Small intestine (tissue), 7 donors: ENCODE results near the gene HRH2. TPM values are rescaled to one million over a fixed set of nuclear protein-coding genes. Genes with fewer than 3 reads are reported as not detected.
A peak's percentile ranks its signal among the peaks of the same experiment; 100 is the strongest.

Experiments
- DNase-seq, 2 donors: peaks; one replicate each; pipeline versions ENCODE4 v3.0.0 to v3.0.0-alpha.2; 2013
- FAIRE-seq: peaks from 2 replicates; lab custom pipeline; 2012; peaks lifted over from hg19 to GRCh38; lab: Jason Lieb, UNC
- H3K27ac ChIP-seq, 3 donors: one replicate each; pipeline ENCODE4 v1.5.1; 2013; ENCODE audit warnings: low read length in 2 of 3, mild to moderate bottlenecking in 2 of 3, control low read depth in 1 of 3, inconsistent platforms in 1 of 3, low read depth in 1 of 3, moderate library complexity in 1 of 3
- H3K27me3 ChIP-seq, 3 donors: one replicate each; pipeline ENCODE4 v1.6.1; 2013; ENCODE audit warnings: low read length in 3 of 3, inconsistent platforms in 1 of 3; ENCODE audit not compliant: control insufficient read depth in 3 of 3, insufficient read depth in 3 of 3
- H3K36me3 ChIP-seq, 3 donors: one replicate each; pipeline ENCODE4 v1.6.1; 2013; ENCODE audit warnings: low read length in 3 of 3, inconsistent platforms in 1 of 3, low read depth in 1 of 3, mild to moderate bottlenecking in 1 of 3, moderate library complexity in 1 of 3; ENCODE audit not compliant: control insufficient read depth in 3 of 3, insufficient read depth in 2 of 3
- H3K4me1 ChIP-seq, 3 donors: one replicate each; pipeline ENCODE4 v1.6.1; 2013; ENCODE audit warnings: low read length in 2 of 3, inconsistent platforms in 1 of 3, low read depth in 1 of 3, mild to moderate bottlenecking in 1 of 3, moderate library complexity in 1 of 3; ENCODE audit not compliant: control insufficient read depth in 3 of 3, insufficient read depth in 2 of 3
- H3K4me3 ChIP-seq, 3 donors: one replicate each; pipeline ENCODE4 v1.5.1; 2013; ENCODE audit warnings: low read length in 3 of 3, control low read depth in 1 of 3, inconsistent platforms in 1 of 3, low read depth in 1 of 3, mild to moderate bottlenecking in 1 of 3, moderate library complexity in 1 of 3
- H3K9me3 ChIP-seq, 2 donors: one replicate each; pipeline ENCODE4 v1.6.1; 2013; ENCODE audit warnings: low read depth in 1 of 2, low read length in 1 of 2; ENCODE audit not compliant: control insufficient read depth in 2 of 2, insufficient read depth in 1 of 2
- WGBS, 3 donors: extraction: QIAGEN DNeasy Blood & Tissue Kit; methylation state at CpG; one replicate each; pipeline ENCODE4 v1.1.7; 2013; 5-methylcytosine and 5-hydroxymethylcytosine counted together
- polyA plus RNA-seq, 4 donors: library from polyadenylated mRNA; stranded (reverse) in 3 of 4; unstranded in 1 of 4; fragments of 200-250 nt in 3 of 4; fragments of 120-200 nt in 1 of 4; gene quantifications; one replicate each; pipeline versions ENCODE4 v1.2.1 to v1.2.3, GENCODE V29; 2013
- donor health status: healthy with polysubstance abuse.
- donor health status: control.
- donor health status: control.
- donor health status: Bipolar disorder and iron deficiency.
- donor health status: healthy.

HRH2 gene
- polyA plus RNA-seq, 4 donors, result 3.3 to 7.2 (median 6.4) TPM

DNA sequence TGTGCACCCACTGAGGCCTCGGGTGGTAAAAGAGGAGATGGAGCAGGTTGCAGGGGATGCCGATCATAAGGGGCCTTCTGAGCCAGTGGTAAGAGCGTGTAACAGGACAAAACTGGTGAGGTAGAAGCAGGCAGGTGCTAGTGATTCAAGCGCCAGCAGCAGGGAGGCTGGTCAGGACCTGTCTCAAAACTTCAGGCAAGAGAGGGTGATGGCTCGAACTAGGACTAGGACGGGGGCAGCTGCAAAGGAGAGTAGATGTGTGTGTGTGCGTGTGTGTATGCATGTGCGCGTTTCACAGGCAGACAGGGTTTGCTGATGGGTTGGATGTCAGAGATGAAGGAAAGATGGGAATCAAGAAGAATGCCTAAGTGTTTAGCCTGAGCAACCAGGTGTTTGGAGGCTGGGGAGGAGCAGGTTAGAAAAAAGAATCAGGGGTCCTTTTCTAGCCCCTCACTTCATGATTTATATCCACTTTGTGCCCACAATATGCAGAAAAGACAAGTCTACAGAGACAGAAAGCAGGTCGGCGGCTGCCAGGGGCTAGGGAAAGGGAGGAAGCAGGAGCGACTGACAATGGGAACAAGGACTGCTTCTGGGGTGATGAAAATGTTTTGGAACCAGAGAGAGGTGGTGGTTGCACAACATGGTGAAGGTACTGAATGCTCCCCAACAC lies 15.2 kb downstream of the HRH2 start:
- H3K27ac ChIP-seq, result no peak overlapping the region
- H3K9me3 ChIP-seq, result no peaks in the 10 kb centered on the region
- no peak overlapping the region for H3K4me3 ChIP-seq
- DNase-seq (no peak), FAIRE-seq (no peak)
- WGBS, 3 donors, result 54 to 74% (median 60%) methylated on average over 12 of the region's 12 CpGs
- peaks cover 0 to 3% (median 0%) of the 10 kb centered on the region in 3 donors for H3K27me3 ChIP-seq
- no peaks in the 10 kb centered on the region for H3K36me3 ChIP-seq
- H3K4me1 ChIP-seq, result peaks cover 3 to 28% (median 18%) of the 10 kb centered on the region in 3 donors

DNA sequence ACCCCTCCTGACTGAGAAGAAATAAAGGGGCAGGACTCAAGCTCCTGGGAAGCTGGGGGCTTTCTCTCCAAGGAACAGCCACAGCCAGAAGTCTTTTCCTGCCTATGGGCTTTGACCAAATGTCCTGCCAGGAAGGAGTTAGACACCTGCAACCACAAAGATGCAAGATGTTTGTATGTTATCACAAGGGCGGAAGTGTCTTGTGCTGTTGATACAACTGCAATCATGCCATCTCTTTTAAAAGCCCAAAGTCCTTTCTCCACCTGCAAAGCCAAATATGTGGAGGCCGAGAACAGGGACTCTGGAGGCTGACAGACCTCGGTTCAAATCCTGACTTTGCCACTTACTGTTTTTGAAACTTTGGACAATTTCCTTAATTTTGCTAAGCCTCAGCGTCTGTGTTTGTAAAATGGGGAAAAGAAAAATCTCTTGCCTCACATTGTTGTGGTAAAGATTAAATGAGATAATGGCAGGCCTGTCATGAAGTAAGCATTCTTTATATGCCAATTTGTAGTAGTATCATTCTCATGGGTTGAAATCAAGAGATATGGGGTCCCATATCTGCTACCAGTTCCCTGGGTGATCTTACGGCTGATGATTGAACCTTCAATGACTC lies 17.0 kb downstream of the HRH2 start:
- peak in 1 of 2 donors; percentile 59 for DNase-seq
- WGBS, 3 donors, result 27 to 55% (median 39%) methylated on average over 5 of the region's 5 CpGs

DNA sequence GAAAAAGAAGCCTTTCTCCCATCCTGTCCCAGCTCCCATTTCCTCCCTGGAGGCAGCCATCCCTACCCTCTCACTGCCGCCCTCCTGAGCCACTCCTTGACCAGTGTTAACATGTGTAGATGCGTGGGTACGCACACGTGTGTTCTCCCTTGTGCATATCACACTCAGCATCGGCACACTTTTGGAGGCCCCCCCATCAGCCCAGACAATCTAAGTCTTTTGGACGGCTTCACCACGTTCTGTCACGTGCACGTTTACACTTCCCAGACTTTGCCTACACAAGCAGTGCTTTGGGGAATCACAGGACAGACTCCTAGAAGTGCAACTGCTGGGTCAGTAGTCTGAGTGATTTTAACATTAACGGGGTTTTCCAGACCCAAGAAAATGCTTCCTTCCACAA lies 18.0 kb downstream of the HRH2 start:
- Histone ChIP-seq H3K27ac (no peak overlapping the region), H3K4me3 (no peak overlapping the region), H3K9me3 (no peaks in the 10 kb centered on the region), H3K27me3 (peaks cover 0 to 3% (median 0%) of the 10 kb centered on the region in 3 donors), H3K36me3 (no peaks in the 10 kb centered on the region), H3K4me1 (peaks cover 3 to 23% (median 15%) of the 10 kb centered on the region in 3 donors)
- DNase-seq (no peak), FAIRE-seq (no peak)
- WGBS, 3 donors, result 84 to 90% (median 89%) methylated on average over 10 of the region's 10 CpGs

More for the DNA sequence above, 17.0 kb downstream of the HRH2 start:
- peaks cover 3 to 28% (median 20%) of the 10 kb centered on the region in 3 donors for H3K4me1 ChIP-seq
- no peak overlapping the region for H3K27ac ChIP-seq
- no peak for FAIRE-seq
- no peak overlapping the region for H3K4me3 ChIP-seq
- no peaks in the 10 kb centered on the region for H3K9me3 ChIP-seq
- no peaks in the 10 kb centered on the region for H3K36me3 ChIP-seq
- peaks cover 0 to 3% (median 0%) of the 10 kb centered on the region in 3 donors for H3K27me3 ChIP-seq

DNA sequence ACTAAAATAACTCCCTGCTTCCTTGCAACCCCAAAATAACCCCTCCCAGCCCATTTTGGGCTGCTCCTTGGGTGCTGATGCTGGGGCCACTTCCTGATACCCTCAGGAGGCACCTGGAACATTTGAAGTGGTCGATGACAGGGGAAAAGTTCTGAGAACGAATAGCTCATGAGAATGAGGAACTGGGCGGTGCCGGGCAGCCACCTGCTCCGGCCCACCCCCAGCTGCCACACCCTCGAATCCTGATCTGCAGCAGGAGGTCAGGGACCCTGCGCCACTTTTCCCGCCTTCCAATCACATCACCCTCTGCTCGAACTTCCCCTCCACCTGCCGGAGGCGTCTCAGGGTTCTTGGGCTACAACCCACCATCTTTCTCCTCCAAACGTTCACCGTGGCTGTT lies 19.7 kb downstream of the HRH2 start:
- H3K4me1 ChIP-seq, result peaks cover 3 to 16% (median 12%) of the 10 kb centered on the region in 3 donors
- H3K27ac ChIP-seq, result no peak overlapping the region
- 25 to 52% (median 33%) methylated on average over 13 of the region's 13 CpGs for WGBS, 3 donors
- no peaks in the 10 kb centered on the region for H3K9me3 ChIP-seq
- FAIRE-seq (no peak), DNase-seq (no peak)
- peaks cover 0 to 3% (median 0%) of the 10 kb centered on the region in 3 donors for H3K27me3 ChIP-seq
- no peaks in the 10 kb centered on the region for H3K36me3 ChIP-seq
- no peak overlapping the region for H3K4me3 ChIP-seq

DNA sequence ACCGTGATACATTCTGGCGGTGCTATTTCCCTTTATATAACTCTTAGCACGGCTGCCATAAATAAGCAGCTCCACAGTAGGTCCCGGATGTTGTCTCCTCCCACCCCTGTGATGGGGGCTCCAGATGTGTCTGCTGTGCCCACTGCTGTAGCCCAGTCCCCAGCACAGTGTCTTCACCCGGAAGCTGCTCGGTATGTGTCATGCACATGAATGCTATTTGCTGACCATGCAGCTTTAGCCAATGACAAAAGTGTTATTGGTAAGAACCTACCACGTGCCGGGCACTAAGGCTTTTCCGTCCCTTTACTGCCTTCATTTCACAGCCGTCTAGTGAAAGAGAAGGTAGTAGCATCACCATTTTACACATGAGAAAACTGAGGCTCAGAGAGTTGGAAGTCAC lies 20.2 kb downstream of the HRH2 start:
- H3K27me3 ChIP-seq, result peaks cover 0 to 3% (median 0%) of the 10 kb centered on the region in 3 donors
- WGBS, 3 donors, result 80 to 88% (median 81%) methylated on average over 10 of the region's 10 CpGs
- H3K4me1 ChIP-seq, result peaks cover 3 to 12% (median 11%) of the 10 kb centered on the region in 3 donors
- FAIRE-seq, result no peak
- no peak overlapping the region for H3K4me3 ChIP-seq
- no peaks in the 10 kb centered on the region for H3K9me3 ChIP-seq
- no peaks in the 10 kb centered on the region for H3K36me3 ChIP-seq
- DNase-seq, result no peak
- no peak overlapping the region for H3K27ac ChIP-seq

DNA sequence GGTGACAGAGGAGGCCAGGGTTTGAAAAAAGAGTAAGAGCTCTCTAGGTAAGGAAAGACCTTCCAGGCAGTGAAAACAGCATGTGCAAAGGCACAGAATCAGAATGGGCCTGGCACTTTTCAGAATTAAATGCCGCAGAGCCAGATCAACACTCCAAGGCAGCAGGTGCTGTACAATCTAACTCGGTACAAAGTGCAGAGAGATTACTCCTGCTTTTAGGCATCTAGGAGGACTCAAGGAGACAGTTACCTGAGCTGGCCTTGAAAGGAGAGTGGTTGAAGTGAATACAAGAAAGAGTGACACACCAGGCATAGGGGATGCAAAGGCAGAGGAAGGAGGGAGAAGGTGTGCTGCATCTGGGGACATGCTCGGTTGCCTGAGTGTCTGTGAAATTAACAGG lies 21.5 kb downstream of the HRH2 start:
- peaks cover 0 to 2% (median 2%) of the 10 kb centered on the region in 3 donors for H3K36me3 ChIP-seq
- FAIRE-seq (no peak), DNase-seq (peak in 1 of 2 donors; percentile 76)
- no peak overlapping the region for H3K27ac ChIP-seq
- no peak overlapping the region for H3K4me3 ChIP-seq
- H3K9me3 ChIP-seq, result no peaks in the 10 kb centered on the region
- peaks cover 3 to 10% (median 8%) of the 10 kb centered on the region in 3 donors for H3K4me1 ChIP-seq
- WGBS, 3 donors, result 19 to 61% (median 40%) methylated on average over 3 of the region's 3 CpGs
- H3K27me3 ChIP-seq, result peaks cover 0 to 3% (median 0%) of the 10 kb centered on the region in 3 donors

DNA sequence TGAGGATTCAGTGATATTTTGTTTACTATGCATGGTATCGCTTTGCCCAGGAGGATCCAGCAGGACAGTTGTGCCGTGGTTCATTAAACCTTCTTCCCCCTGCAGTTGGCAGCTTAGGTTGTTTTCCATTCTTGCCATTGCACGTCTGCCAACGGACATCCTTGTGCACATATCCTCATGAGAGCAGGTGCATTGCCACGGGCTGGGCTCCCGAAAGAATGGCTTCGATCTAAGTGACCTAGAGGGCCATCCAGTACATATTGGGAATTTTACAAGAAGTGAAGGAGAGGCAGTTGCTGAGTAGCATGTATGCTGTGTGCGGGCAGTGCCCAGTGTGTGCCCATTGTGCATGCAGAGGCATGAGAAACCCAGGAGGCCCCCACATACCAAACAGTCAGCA lies 22.1 kb downstream of the HRH2 start:
- H3K4me1 ChIP-seq, result peaks cover 3 to 5% (median 5%) of the 10 kb centered on the region in 3 donors
- 38 to 65% (median 53%) methylated on average over 8 of the region's 8 CpGs for WGBS, 3 donors
- H3K27me3 ChIP-seq, result peaks cover 0 to 3% (median 0%) of the 10 kb centered on the region in 3 donors
- H3K9me3 ChIP-seq, result no peaks in the 10 kb centered on the region
- DNase-seq (no peak), FAIRE-seq (no peak)
- H3K4me3 ChIP-seq, result no peak overlapping the region
- peaks cover 0 to 2% (median 2%) of the 10 kb centered on the region in 3 donors for H3K36me3 ChIP-seq
- no peak overlapping the region for H3K27ac ChIP-seq

DNA sequence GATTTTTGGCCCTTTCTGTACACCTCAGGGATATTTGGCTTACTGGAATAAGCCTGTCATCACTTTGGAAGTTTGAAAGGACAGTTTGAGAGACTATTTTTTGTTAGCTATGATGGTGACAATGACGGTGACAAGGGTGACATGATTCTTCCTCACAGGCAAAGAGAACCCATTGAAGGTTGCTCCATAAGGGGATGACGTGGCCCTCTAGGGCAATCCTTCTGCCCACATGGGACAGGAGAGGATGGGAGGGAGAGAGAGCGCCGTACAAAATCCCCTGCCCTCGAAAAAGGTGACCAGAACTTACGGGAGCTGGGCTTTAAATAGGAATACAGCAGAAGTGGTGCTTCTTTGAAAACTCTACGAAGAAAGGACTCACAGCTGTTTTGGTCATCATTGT lies 22.6 kb downstream of the HRH2 start:
- no peak overlapping the region for H3K4me3 ChIP-seq
- no peak for FAIRE-seq
- 79 to 96% (median 83%) methylated on average over 7 of the region's 7 CpGs for WGBS, 3 donors

More for the DNA sequence above, 22.6 kb downstream of the HRH2 start:
- Histone ChIP-seq H3K36me3 (peaks cover 0 to 2% (median 2%) of the 10 kb centered on the region in 3 donors), H3K4me1 (peaks cover 0 to 3% (median under 1%) of the 10 kb centered on the region in 3 donors), H3K27me3 (peaks cover 0 to 3% (median 0%) of the 10 kb centered on the region in 3 donors), H3K9me3 (no peaks in the 10 kb centered on the region), H3K27ac (no peak overlapping the region)
- no peak for DNase-seq
